Prostate gland (tissue), 2 donors: ENCODE results near the gene SUFU.

Experiments used
- CTCF ChIP-seq, 4 experiments: fragments of 200-600 bp in 2 of 4; fragments of 450-650 bp in 2 of 4; sonication (generic) in 2 of 4; IDR thresholded peaks; 1 replicate in 3 of 4; 2 replicates in 1 of 4; pipeline ENCODE4 v1.5.1; 2016 to 2019; ENCODE audit warnings: antibody characterized with exemption in 4 of 4, mild to moderate bottlenecking in 2 of 4, moderate library complexity in 2 of 4
- POLR2A ChIP-seq: fragments of 450-650 bp; IDR thresholded peaks from one replicate; pipeline ENCODE4 v1.6.1; 2016; ENCODE audit warnings: antibody characterized with exemption, mild to moderate bottlenecking
- POLR2AphosphoS5 ChIP-seq: sonication (generic); formaldehyde crosslinking; IDR thresholded peaks from one replicate; pipeline ENCODE4 v1.6.1; 2017; ENCODE audit warnings: antibody characterized with exemption

GRCh38 chr10:102501201-102502028, 2.4 kb upstream of the SUFU start:
- TF ChIP-seq CTCF (IDR thresholded peaks at IDR 0.05), result no peak
- TF ChIP-seq POLR2A, result no peak
- TF ChIP-seq POLR2AphosphoS5, result no peak
